WI38 (cell line): ENCODE data around the gene ESYT2.

Experiments
- H3K4me3 ChIP-seq: 2 replicates; pipeline ENCODE4 v1.5.1; 2011; ENCODE audit warnings: low read depth, mild to moderate bottlenecking, control low read depth, low read length
- TF ChIP-seq, protein P1 (sequence below): IDR thresholded peaks from 2 replicates; pipeline ENCODE4 v1.5.1; 2012; ENCODE audit warnings: low read depth, mild to moderate bottlenecking, control low read depth, low read length

The ESYT2 gene

GRCh38 chr7:158781974-158782664 is 47.2 kb downstream of the ESYT2 start:
- TF ChIP-seq, protein P1, sequence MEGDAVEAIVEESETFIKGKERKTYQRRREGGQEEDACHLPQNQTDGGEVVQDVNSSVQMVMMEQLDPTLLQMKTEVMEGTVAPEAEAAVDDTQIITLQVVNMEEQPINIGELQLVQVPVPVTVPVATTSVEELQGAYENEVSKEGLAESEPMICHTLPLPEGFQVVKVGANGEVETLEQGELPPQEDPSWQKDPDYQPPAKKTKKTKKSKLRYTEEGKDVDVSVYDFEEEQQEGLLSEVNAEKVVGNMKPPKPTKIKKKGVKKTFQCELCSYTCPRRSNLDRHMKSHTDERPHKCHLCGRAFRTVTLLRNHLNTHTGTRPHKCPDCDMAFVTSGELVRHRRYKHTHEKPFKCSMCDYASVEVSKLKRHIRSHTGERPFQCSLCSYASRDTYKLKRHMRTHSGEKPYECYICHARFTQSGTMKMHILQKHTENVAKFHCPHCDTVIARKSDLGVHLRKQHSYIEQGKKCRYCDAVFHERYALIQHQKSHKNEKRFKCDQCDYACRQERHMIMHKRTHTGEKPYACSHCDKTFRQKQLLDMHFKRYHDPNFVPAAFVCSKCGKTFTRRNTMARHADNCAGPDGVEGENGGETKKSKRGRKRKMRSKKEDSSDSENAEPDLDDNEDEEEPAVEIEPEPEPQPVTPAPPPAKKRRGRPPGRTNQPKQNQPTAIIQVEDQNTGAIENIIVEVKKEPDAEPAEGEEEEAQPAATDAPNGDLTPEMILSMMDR = no peak
- H3K4me3 ChIP-seq = no peak overlapping the region

GRCh38 chr7:158781217-158781973 is 47.9 kb downstream of the ESYT2 start:
- TF ChIP-seq, protein P1 = no peak
- no peak overlapping the region for H3K4me3 ChIP-seq

GRCh38 chr7:158779061-158780000 is 50.0 kb downstream of the ESYT2 start:
- TF ChIP-seq, protein P1 = no peak

DNA sequence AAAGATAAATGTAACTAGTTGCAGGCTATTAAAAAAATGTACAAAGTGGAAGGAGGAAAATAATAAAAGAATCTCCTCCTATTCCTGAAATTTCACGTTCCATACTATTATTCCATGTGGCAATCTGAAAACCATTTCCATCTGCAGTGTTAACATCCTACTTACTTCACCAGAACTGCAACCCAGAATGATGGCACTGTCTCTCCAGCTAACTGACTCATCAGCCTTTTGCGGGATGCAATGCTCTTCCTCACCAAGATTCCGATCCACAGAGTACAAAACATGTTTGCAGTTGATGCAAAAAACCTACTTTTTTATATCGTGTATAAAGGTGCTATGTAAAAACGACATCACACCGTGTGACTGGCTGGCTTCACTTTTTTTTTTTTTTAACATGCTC is 50.8 kb downstream of the ESYT2 start:
- no peak overlapping the region for H3K4me3 ChIP-seq
- TF ChIP-seq, protein P1 = no peak

More at GRCh38 chr7:158779061-158780000, 50.0 kb downstream of the ESYT2 start:
- H3K4me3 ChIP-seq = no peak overlapping the region

DNA sequence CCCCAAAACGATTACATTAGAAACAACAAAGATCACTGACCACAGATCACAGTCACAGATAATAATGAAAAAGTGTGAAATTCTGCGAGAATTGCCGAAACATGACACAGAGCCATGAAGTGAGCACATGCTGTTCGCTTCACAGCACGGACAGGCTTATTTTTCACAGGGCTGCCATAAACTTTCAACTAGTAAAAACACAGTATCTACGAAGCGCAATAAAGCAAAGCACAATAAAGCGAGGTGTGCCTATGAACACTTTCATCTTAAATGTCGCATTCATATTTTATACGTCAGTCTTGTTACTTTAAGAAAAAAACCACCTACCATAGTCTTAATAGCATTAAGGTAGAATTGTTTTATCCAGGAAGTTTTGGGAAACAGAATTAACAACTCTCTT is 51.5 kb downstream of the ESYT2 start:
- no peak overlapping the region for H3K4me3 ChIP-seq
- TF ChIP-seq, protein P1 = no peak

GRCh38 chr7:158776474-158776873 is 52.8 kb downstream of the ESYT2 start:
- no peak overlapping the region for H3K4me3 ChIP-seq
- TF ChIP-seq, protein P1 = no peak
